Testis (tissue), 2 donors: Measurements from ENCODE around the gene HOXD1.

Experiments used
- CTCF ChIP-seq, 3 experiments: fragments of 450-650 bp in 2 of 3; fragments of 200-600 bp in 1 of 3; sonication (generic) in 1 of 3; IDR thresholded peaks; one replicate each; pipeline ENCODE4 v1.5.1; 2016 to 2019; ENCODE audit warnings: antibody characterized with exemption in 3 of 3, mild to moderate bottlenecking in 2 of 3, moderate library complexity in 1 of 3
- POLR2A ChIP-seq: fragments of 450-650 bp; IDR thresholded peaks from one replicate; pipeline ENCODE4 v1.6.1; 2017; ENCODE audit warnings: antibody characterized with exemption, mild to moderate bottlenecking, moderate library complexity

GRCh38 chr2:176164201-176164600 is 24.3 kb upstream of the HOXD1 start:
- no peak for TF ChIP-seq CTCF (IDR thresholded peaks at IDR 0.05)
- TF ChIP-seq POLR2A, result no peak
